Measurements from ENCODE around the gene CACHD1. TPM values are rescaled to one million over a fixed set of nuclear protein-coding genes. Genes with fewer than 3 reads are reported as not detected.
"Not testable (repeated sequence)": the region's sequence is repeated elsewhere in the genome, so short reads cannot be mapped to it uniquely, and the experiment has no call there.

The CACHD1 gene
- polyA plus RNA-seq, 1 of the 3 experiments (the other 2 are of a cell fraction) = 2.2 TPM

GRCh38 chr1:64734287-64734652 lies 264.3 kb downstream of the CACHD1 start:
- no peak for DNase-seq
- Histone ChIP-seq H3F3A (replicated peaks; ENCODE audit: insufficient read depth) (no peaks in the 10 kb centered on the region), H3K27ac (ENCODE audit: low read depth in 2 of 2, low read length in 1 of 2) (no peak overlapping the region), H3K9me2 (no peaks in the 10 kb centered on the region), H3K4me3 (ENCODE audit: low read depth in 2 of 2, low read length in 1 of 2) (no peak overlapping the region), H4K20me1 (ENCODE audit: insufficient read depth) (no peaks in the 10 kb centered on the region), H3K9me3 (no peaks in the 10 kb centered on the region), H2AFZ (ENCODE audit: low read depth) (no peak overlapping the region), H3K9ac (no peak overlapping the region), H3K27me3 (ENCODE audit: insufficient read depth) (no peaks in the 10 kb centered on the region), H3K79me2 (ENCODE audit: insufficient read depth) (no peaks in the 10 kb centered on the region), H3K36me3 (replicated peaks in 1 of 2; ENCODE audit: control insufficient read depth in 1 of 2, insufficient read depth in 2 of 2, low read length in 1 of 2) (no peaks in the 10 kb centered on the region), H3K4me2 (no peak overlapping the region), H3K4me1 (ENCODE audit: control insufficient read depth in 1 of 2, insufficient read depth in 2 of 2, low read depth in 1 of 2, low read length in 1 of 2) (no peaks in the 10 kb centered on the region)
- no peak for TF ChIP-seq GABPA (IDR thresholded peaks at IDR 0.05; ENCODE audit: low read depth)
- TF ChIP-seq ELF1 (IDR thresholded peaks at IDR 0.05) = no peak
- TF ChIP-seq FOXJ3 (CRISPR knock-in tag; IDR thresholded peaks at IDR 0.05) = no peak
- no peak for TF ChIP-seq MEF2A (IDR thresholded peaks at IDR 0.05; ENCODE audit: borderline replicate concordance, low read depth)
- TF ChIP-seq MXI1 (IDR thresholded peaks at IDR 0.05; ENCODE audit: low read depth, low read length) = no peak
- TF ChIP-seq RFX5 (IDR thresholded peaks at IDR 0.05; ENCODE audit: low read length) = no peak
- no peak for TF ChIP-seq RCOR1 (IDR thresholded peaks at IDR 0.05; ENCODE audit: low read length)
- TF ChIP-seq, protein P1, sequence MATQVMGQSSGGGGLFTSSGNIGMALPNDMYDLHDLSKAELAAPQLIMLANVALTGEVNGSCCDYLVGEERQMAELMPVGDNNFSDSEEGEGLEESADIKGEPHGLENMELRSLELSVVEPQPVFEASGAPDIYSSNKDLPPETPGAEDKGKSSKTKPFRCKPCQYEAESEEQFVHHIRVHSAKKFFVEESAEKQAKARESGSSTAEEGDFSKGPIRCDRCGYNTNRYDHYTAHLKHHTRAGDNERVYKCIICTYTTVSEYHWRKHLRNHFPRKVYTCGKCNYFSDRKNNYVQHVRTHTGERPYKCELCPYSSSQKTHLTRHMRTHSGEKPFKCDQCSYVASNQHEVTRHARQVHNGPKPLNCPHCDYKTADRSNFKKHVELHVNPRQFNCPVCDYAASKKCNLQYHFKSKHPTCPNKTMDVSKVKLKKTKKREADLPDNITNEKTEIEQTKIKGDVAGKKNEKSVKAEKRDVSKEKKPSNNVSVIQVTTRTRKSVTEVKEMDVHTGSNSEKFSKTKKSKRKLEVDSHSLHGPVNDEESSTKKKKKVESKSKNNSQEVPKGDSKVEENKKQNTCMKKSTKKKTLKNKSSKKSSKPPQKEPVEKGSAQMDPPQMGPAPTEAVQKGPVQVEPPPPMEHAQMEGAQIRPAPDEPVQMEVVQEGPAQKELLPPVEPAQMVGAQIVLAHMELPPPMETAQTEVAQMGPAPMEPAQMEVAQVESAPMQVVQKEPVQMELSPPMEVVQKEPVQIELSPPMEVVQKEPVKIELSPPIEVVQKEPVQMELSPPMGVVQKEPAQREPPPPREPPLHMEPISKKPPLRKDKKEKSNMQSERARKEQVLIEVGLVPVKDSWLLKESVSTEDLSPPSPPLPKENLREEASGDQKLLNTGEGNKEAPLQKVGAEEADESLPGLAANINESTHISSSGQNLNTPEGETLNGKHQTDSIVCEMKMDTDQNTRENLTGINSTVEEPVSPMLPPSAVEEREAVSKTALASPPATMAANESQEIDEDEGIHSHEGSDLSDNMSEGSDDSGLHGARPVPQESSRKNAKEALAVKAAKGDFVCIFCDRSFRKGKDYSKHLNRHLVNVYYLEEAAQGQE (IDR thresholded peaks at IDR 0.05; ENCODE audit: low read depth, low read length) = no peak
- no peak for TF ChIP-seq SMC3 (IDR thresholded peaks at IDR 0.05; ENCODE audit: low read depth, low read length)
- TF ChIP-seq, protein P2, sequence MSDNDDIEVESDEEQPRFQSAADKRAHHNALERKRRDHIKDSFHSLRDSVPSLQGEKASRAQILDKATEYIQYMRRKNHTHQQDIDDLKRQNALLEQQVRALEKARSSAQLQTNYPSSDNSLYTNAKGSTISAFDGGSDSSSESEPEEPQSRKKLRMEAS (IDR thresholded peaks at IDR 0.05; ENCODE audit: low read depth) = no peak
- TF ChIP-seq SIN3A (IDR thresholded peaks at IDR 0.05; ENCODE audit: borderline replicate concordance, low read depth, low read length) = no peak
- POLR2A ChIA-PET = no interaction called here
- 62% methylated on average over 3 of the region's 3 CpGs for WGBS (ENCODE audit: low lambda C conversion rate)
- CTCF ChIA-PET = no interaction called here

DNA sequence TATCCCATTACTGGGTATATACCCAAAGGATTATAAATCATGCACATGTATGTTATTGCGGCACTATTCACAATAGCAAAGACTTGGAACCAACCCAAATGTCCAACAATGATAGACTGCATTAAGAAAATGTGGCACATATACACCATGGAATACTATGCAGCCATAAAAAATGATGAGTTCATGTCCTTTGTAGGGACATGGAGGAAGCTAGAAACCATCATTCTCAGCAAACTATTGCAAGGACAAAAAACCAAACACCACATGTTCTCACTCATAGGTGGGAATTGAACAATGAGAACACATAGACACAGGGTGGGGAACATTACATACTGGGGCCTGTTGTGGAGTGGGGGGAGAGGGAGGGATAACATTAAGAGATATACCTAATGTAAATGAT lies 270.8 kb downstream of the CACHD1 start:
- H2AFZ ChIP-seq (ENCODE audit: low read depth); H4K20me1 ChIP-seq (ENCODE audit: insufficient read depth); H3K79me2 ChIP-seq (ENCODE audit: insufficient read depth); H3K9me2 ChIP-seq; POLR2A ChIA-PET; H3K27me3 ChIP-seq (ENCODE audit: insufficient read depth); H3K4me1 ChIP-seq (ENCODE audit: control insufficient read depth in 1 of 2, insufficient read depth in 2 of 2, low read depth in 1 of 2, low read length in 1 of 2); H3F3A ChIP-seq (replicated peaks; ENCODE audit: insufficient read depth); DNase-seq; H3K4me3 ChIP-seq (ENCODE audit: low read depth in 2 of 2, low read length in 1 of 2); H3K9me3 ChIP-seq; H3K4me2 ChIP-seq; H3K9ac ChIP-seq; H3K36me3 ChIP-seq (replicated peaks in 1 of 2; ENCODE audit: control insufficient read depth in 1 of 2, insufficient read depth in 2 of 2, low read length in 1 of 2); H3K27ac ChIP-seq (ENCODE audit: low read depth in 2 of 2, low read length in 1 of 2): not testable (repeated sequence)
- 76% methylated on average over 1 of the region's 1 CpG for WGBS (ENCODE audit: low lambda C conversion rate)
- CTCF ChIA-PET = interaction anchor here (1.3 to 1.4 kb wide), 2 partner anchors 13 to 65 kb away, joined by 3 to 4 read pairs; no protein-coding TSS in a partner anchor

Small RNAs within 50 kb of the gene (small RNA-seq; reads per million reads assigned to genes)
- gene MIR4794 = 0 to 0.21 (median 0.13) reads per million in 7 experiments
